Right atrium auricular region (tissue), 2 donors: Measurements from ENCODE around the gene RNF144B. TPM values are rescaled to one million over a fixed set of nuclear protein-coding genes. Genes with fewer than 3 reads are reported as not detected.
"Not testable (repeated sequence)": the region's sequence is repeated elsewhere in the genome, so short reads cannot be mapped to it uniquely, and the experiment has no call there.

Experiments
- DNase-seq: peaks from one replicate; pipeline ENCODE4 v3.0.0-alpha.2; 2019; ENCODE audit warnings: low spot score
- H3K27ac ChIP-seq, 2 donors: fragments of 200-600 bp; sonication (generic); 1 replicate in 1 of 2; 2 replicates in 1 of 2; pipeline ENCODE4 v1.5.1; 2016 to 2019
- H3K27me3 ChIP-seq, 2 donors: fragments of 200-600 bp; sonication (generic); one replicate each; pipeline versions ENCODE4 v1.5.1 to v1.6.0; 2017 to 2019
- H3K36me3 ChIP-seq: fragments of 200-600 bp; sonication (generic); one replicate; pipeline ENCODE4 v1.5.1; 2016
- H3K4me1 ChIP-seq, 2 donors: fragments of 200-600 bp; sonication (generic); one replicate each; pipeline versions ENCODE4 v1.5.1 to v1.6.0; 2017 to 2019
- H3K4me3 ChIP-seq, 2 donors: fragments of 200-600 bp; sonication (generic); 1 replicate in 1 of 2; 2 replicates in 1 of 2; pipeline ENCODE4 v1.5.1; 2017 to 2019; ENCODE audit warnings: mild to moderate bottlenecking in 1 of 2, moderate library complexity in 1 of 2
- H3K9me3 ChIP-seq, 2 donors: fragments of 200-600 bp; sonication (generic); one replicate each; pipeline ENCODE4 v1.5.1; 2019
- total RNA-seq, 2 donors: library from RNA; depleted of rRNA; stranded (reverse); fragments of >200 nt; gene quantifications; one replicate each; pipeline ENCODE4 v1.1.0, GENCODE V29; 2016
- TF ChIP-seq, protein P1 (sequence below), 2 donors: fragments of 200-600 bp; sonication (generic); IDR thresholded peaks; one replicate each; pipeline ENCODE4 v1.5.1; 2019; ENCODE audit warnings: antibody characterized with exemption in 2 of 2

Gene RNF144B
- total RNA-seq, 2 donors from 2014 or later = 8.1 to 14.2 TPM

DNA sequence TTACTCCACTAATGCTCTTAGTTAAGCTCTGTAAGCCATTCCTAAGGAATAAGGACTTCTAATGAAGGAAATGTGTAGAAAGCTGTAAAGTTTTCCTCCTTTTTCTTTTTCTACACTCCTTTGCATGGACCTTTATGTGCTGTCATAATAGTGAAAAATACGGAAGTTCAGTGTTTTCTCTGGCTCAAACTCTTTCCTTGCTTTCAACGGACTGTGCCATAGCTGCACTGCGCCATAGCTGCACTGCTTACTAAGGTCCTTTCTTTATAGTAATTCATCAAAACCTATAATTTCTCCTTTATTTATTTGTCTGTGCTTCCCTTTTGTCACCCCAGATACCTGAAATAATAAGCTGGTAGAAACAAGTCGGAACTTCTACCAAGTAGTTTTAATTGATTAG is 67.3 kb downstream of the RNF144B start:
- Histone ChIP-seq H3K9me3 (peaks cover 0 to under 1% of the 10 kb centered on the region in 2 donors), H3K27me3 (no peaks in the 10 kb centered on the region), H3K4me1 (peaks cover 0 to 8% of the 10 kb centered on the region in 2 donors), H3K27ac (no peak overlapping the region), H3K4me3 (no peak overlapping the region), H3K36me3 (peaks cover 11% of the 10 kb centered on the region)
- DNase-seq = no peak
- TF ChIP-seq, protein P1, sequence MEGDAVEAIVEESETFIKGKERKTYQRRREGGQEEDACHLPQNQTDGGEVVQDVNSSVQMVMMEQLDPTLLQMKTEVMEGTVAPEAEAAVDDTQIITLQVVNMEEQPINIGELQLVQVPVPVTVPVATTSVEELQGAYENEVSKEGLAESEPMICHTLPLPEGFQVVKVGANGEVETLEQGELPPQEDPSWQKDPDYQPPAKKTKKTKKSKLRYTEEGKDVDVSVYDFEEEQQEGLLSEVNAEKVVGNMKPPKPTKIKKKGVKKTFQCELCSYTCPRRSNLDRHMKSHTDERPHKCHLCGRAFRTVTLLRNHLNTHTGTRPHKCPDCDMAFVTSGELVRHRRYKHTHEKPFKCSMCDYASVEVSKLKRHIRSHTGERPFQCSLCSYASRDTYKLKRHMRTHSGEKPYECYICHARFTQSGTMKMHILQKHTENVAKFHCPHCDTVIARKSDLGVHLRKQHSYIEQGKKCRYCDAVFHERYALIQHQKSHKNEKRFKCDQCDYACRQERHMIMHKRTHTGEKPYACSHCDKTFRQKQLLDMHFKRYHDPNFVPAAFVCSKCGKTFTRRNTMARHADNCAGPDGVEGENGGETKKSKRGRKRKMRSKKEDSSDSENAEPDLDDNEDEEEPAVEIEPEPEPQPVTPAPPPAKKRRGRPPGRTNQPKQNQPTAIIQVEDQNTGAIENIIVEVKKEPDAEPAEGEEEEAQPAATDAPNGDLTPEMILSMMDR (IDR thresholded peaks at IDR 0.05) = no peak

DNA sequence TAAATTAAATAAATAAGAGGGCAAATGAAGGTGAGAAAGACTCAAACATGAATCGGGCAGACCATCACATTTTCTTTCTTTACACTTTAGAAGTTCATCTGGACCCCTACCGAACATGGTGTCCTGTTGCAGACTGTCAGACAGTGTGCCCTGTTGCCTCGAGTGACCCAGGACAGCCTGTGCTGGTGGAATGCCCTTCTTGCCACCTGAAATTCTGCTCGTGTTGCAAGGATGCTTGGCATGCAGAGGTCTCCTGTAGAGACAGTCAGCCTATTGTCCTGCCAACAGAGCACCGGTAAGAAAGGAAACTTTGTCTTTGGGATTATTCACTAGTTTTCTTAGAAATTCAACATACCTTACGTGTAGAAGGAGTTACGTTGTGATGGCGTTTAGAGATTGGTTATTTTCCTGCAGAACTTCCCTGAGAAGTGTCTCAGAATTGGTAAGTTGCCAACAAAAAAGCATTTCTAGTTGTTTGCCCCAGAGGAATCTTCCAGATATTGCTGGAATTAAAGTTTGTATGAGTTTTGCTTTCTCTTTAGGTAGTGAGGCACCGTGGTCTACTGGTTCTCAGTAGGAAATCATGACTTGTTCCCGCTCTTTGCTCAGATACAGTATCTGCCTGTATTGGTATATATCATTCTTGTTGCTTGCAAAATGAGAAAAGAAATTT is 70.1 kb downstream of the RNF144B start:
- Histone ChIP-seq H3K36me3 (peaks cover 15% of the 10 kb centered on the region), H3K4me1 (no peaks in the 10 kb centered on the region), H3K4me3 (no peak overlapping the region), H3K27ac (no peak overlapping the region), H3K9me3 (peaks cover 0 to 9% of the 10 kb centered on the region in 2 donors), H3K27me3 (no peaks in the 10 kb centered on the region)
- TF ChIP-seq, protein P1 (IDR thresholded peaks at IDR 0.05) = no peak
- DNase-seq = no peak

GRCh38 chr6:18458086-18458485 is 70.9 kb downstream of the RNF144B start:
- not testable (repeated sequence) for H3K27me3 ChIP-seq, H3K27ac ChIP-seq, H3K9me3 ChIP-seq, H3K4me3 ChIP-seq, H3K4me1 ChIP-seq, DNase-seq
- peaks cover 15% of the 10 kb centered on the region for H3K36me3 ChIP-seq

DNA sequence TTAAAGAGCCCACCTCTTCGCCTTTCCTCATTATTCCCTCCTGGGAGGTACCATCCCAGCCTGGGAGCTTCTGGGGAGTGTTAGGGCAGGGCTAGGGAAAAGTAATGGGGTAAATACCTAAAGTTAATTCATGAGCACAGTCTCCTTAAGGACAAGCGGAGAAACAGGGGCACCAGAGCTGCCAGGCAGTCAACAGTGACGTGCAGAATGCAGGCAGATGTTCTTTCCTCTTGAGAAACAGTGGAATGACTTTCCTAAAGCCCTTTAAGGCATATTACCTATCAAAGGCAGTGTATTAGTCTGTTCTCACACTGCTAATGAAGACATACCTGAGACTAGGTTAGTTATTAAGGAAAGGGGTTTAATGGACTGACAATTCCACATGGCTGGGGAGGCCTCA is 76.3 kb downstream of the RNF144B start:
- H3K27me3 ChIP-seq = no peaks in the 10 kb centered on the region
- no peak overlapping the region for H3K27ac ChIP-seq
- peaks cover 0 to 9% of the 10 kb centered on the region in 2 donors for H3K9me3 ChIP-seq
- TF ChIP-seq, protein P1 (IDR thresholded peaks at IDR 0.05) = no peak
- H3K4me3 ChIP-seq = no peak overlapping the region
- peaks cover 24% of the 10 kb centered on the region for H3K36me3 ChIP-seq
- peaks cover 0 to 7% of the 10 kb centered on the region in 2 donors for H3K4me1 ChIP-seq
- DNase-seq = no peak

DNA sequence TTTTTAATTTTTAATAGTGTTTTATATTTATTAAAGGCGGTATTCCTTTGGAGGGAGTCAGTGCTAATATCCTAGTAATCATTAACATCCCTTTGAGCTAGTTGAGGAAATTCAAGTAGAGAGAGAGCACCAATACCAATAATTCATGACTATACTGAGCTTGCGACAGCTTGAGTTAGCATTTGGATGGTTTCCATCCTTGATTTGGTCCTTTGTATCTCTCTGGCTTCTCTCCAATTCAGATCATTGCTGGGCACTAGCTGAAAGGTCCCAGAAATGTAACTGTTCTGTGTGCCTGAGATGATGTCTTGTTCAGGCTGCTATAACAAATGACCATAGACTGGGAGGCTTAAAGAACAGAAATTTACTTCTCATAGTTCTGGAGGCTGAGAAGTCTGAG is 77.0 kb downstream of the RNF144B start:
- no peak for DNase-seq
- Histone ChIP-seq H3K9me3 (peaks cover 0 to 9% of the 10 kb centered on the region in 2 donors), H3K27ac (no peak overlapping the region), H3K36me3 (peaks cover 17% of the 10 kb centered on the region), H3K4me3 (no peak overlapping the region), H3K27me3 (no peaks in the 10 kb centered on the region), H3K4me1 (peaks cover 0 to 13% of the 10 kb centered on the region in 2 donors)
- TF ChIP-seq, protein P1 (IDR thresholded peaks at IDR 0.05) = no peak

DNA sequence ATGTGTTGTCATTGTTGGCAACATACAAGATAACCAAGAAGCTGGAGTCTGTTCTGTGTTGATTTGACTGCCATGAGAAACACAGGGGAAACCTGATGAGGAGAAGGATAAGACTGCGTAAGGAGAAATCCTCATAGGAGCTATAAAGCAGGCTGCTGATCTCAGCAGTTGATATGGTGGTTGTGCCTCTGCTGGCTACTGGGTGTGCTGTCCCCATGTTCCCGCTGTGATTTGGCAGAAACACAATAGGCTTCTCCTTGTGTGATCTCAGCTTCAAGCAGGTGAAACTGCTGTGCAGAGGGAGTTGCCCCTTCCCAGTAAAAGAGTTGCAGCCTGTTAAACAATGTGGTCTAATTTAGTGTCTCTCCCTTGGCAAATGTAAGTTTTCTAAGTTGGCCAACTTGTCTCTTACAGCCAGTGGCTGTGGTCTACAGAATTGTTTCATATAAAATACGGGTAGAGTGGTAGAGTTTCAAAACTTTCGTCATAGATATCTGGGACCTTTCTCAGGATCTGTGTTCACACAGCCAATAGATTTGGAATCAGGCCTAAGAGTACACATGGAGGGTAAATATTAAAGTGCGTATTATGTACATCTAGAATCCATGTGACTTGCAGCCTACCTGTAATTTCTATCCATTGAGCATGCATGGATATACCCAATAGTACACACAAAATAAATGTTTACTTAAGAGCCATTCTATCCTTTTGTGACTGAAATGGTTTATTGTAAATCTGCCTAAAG is 78.4 kb downstream of the RNF144B start:
- no peak for DNase-seq
- H3K36me3 ChIP-seq = peaks cover 10% of the 10 kb centered on the region
- TF ChIP-seq, protein P1 (IDR thresholded peaks at IDR 0.05) = no peak
- H3K27me3 ChIP-seq = no peaks in the 10 kb centered on the region
- peaks cover 0 to 13% of the 10 kb centered on the region in 2 donors for H3K4me1 ChIP-seq
- H3K9me3 ChIP-seq = no peaks in the 10 kb centered on the region
- H3K4me3 ChIP-seq = no peak overlapping the region
- H3K27ac ChIP-seq = no peak overlapping the region
